Measurements from ENCODE around the gene TNIK. TPM values are rescaled to one million over a fixed set of nuclear protein-coding genes. Genes with fewer than 3 reads are reported as not detected.

The TNIK gene
- total and polyA plus RNA-seq, 2 experiments from 2014 or later: 14.6 to 34.3 TPM

DNA sequence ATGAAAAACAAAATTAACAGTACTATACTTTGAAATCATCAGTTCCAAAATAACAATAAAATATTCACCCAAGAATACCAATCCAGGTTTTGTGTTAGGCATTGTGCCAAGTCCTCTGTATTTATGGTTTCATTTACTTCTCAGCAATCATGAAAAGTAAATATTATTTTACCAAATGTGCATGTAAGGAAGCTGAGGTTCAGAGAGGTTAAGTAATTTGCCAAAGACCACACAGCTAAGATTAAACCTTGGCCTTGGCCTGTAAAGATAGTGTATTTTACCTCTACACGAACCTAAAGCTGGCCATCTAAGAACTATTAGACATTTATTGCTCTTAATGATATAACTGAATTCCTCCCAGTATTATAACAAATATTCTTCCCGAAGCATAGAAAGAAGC is 309.3 kb downstream of the TNIK start:
- Histone ChIP-seq H3K4me3 (no peak overlapping the region), H3K27ac (ENCODE audit: low read depth) (no peak overlapping the region), H3K36me3 (ENCODE audit: insufficient read depth) (no peaks in the 10 kb centered on the region), H3K4me2 (no peak overlapping the region), H3K27me3 (ENCODE audit: insufficient read depth) (no peaks in the 10 kb centered on the region), H3F3A (replicated peaks; ENCODE audit: low read depth) (no peaks in the 10 kb centered on the region), H3K9me2 (ENCODE audit: insufficient read depth) (no peaks in the 10 kb centered on the region), H2AFZ (no peak overlapping the region), H3K4me1 (ENCODE audit: insufficient read depth) (no peaks in the 10 kb centered on the region), H3K79me2 (replicated peaks; ENCODE audit: insufficient read depth) (no peaks in the 10 kb centered on the region), H4K20me1 (replicated peaks; ENCODE audit: insufficient read depth) (no peaks in the 10 kb centered on the region)
- H3K36me3 Mint-ChIP-seq (ENCODE audit: low read depth): peaks cover 21% of the 10 kb centered on the region
- H3K9me3 Mint-ChIP-seq: no peaks in the 10 kb centered on the region
- H3K4me1 Mint-ChIP-seq: no peaks in the 10 kb centered on the region
- no peak overlapping the region for H3K4me3 Mint-ChIP-seq
- ATAC-seq (no peak), DNase-seq (ENCODE audit: low spot score) (no peak)
- no peak overlapping the region for H3K27ac Mint-ChIP-seq
- no peaks in the 10 kb centered on the region for H3K27me3 Mint-ChIP-seq (ENCODE audit: insufficient read depth, low read depth, poor library complexity)
- TF ChIP-seq ZNF114 (CRISPR knock-in tag; IDR thresholded peaks at IDR 0.05) (no peak), ZNF331 (CRISPR knock-in tag; IDR thresholded peaks at IDR 0.05; ENCODE audit: low read depth) (no peak), STAT1 (IDR thresholded peaks at IDR 0.05; ENCODE audit: unreplicated experiment) (no peak), NANOG (IDR thresholded peaks at IDR 0.05; ENCODE audit: borderline replicate concordance) (no peak), REST (IDR thresholded peaks at IDR 0.05; ENCODE audit: unreplicated experiment) (no peak), EZH2 (IDR thresholded peaks at IDR 0.05; ENCODE audit: low read depth, unreplicated experiment) (no peak), POLR2AphosphoS5 (IDR thresholded peaks at IDR 0.05; ENCODE audit: low read depth) (no peak), CREB1 (CRISPR knock-in tag; IDR thresholded peaks at IDR 0.05; ENCODE audit: low read depth) (no peak), EZH2phosphoT487 (IDR thresholded peaks at IDR 0.05; ENCODE audit: unreplicated experiment) (no peak), JUNB (IDR thresholded peaks at IDR 0.05; ENCODE audit: unreplicated experiment) (no peak), ETS1 (IDR thresholded peaks at IDR 0.05) (no peak)
- TF ChIP-seq, protein P1, sequence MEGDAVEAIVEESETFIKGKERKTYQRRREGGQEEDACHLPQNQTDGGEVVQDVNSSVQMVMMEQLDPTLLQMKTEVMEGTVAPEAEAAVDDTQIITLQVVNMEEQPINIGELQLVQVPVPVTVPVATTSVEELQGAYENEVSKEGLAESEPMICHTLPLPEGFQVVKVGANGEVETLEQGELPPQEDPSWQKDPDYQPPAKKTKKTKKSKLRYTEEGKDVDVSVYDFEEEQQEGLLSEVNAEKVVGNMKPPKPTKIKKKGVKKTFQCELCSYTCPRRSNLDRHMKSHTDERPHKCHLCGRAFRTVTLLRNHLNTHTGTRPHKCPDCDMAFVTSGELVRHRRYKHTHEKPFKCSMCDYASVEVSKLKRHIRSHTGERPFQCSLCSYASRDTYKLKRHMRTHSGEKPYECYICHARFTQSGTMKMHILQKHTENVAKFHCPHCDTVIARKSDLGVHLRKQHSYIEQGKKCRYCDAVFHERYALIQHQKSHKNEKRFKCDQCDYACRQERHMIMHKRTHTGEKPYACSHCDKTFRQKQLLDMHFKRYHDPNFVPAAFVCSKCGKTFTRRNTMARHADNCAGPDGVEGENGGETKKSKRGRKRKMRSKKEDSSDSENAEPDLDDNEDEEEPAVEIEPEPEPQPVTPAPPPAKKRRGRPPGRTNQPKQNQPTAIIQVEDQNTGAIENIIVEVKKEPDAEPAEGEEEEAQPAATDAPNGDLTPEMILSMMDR (conservative IDR thresholded peaks at IDR 0.05; ENCODE audit: low read depth in 2 of 2): no peak
- TF ChIP-seq, protein P2, sequence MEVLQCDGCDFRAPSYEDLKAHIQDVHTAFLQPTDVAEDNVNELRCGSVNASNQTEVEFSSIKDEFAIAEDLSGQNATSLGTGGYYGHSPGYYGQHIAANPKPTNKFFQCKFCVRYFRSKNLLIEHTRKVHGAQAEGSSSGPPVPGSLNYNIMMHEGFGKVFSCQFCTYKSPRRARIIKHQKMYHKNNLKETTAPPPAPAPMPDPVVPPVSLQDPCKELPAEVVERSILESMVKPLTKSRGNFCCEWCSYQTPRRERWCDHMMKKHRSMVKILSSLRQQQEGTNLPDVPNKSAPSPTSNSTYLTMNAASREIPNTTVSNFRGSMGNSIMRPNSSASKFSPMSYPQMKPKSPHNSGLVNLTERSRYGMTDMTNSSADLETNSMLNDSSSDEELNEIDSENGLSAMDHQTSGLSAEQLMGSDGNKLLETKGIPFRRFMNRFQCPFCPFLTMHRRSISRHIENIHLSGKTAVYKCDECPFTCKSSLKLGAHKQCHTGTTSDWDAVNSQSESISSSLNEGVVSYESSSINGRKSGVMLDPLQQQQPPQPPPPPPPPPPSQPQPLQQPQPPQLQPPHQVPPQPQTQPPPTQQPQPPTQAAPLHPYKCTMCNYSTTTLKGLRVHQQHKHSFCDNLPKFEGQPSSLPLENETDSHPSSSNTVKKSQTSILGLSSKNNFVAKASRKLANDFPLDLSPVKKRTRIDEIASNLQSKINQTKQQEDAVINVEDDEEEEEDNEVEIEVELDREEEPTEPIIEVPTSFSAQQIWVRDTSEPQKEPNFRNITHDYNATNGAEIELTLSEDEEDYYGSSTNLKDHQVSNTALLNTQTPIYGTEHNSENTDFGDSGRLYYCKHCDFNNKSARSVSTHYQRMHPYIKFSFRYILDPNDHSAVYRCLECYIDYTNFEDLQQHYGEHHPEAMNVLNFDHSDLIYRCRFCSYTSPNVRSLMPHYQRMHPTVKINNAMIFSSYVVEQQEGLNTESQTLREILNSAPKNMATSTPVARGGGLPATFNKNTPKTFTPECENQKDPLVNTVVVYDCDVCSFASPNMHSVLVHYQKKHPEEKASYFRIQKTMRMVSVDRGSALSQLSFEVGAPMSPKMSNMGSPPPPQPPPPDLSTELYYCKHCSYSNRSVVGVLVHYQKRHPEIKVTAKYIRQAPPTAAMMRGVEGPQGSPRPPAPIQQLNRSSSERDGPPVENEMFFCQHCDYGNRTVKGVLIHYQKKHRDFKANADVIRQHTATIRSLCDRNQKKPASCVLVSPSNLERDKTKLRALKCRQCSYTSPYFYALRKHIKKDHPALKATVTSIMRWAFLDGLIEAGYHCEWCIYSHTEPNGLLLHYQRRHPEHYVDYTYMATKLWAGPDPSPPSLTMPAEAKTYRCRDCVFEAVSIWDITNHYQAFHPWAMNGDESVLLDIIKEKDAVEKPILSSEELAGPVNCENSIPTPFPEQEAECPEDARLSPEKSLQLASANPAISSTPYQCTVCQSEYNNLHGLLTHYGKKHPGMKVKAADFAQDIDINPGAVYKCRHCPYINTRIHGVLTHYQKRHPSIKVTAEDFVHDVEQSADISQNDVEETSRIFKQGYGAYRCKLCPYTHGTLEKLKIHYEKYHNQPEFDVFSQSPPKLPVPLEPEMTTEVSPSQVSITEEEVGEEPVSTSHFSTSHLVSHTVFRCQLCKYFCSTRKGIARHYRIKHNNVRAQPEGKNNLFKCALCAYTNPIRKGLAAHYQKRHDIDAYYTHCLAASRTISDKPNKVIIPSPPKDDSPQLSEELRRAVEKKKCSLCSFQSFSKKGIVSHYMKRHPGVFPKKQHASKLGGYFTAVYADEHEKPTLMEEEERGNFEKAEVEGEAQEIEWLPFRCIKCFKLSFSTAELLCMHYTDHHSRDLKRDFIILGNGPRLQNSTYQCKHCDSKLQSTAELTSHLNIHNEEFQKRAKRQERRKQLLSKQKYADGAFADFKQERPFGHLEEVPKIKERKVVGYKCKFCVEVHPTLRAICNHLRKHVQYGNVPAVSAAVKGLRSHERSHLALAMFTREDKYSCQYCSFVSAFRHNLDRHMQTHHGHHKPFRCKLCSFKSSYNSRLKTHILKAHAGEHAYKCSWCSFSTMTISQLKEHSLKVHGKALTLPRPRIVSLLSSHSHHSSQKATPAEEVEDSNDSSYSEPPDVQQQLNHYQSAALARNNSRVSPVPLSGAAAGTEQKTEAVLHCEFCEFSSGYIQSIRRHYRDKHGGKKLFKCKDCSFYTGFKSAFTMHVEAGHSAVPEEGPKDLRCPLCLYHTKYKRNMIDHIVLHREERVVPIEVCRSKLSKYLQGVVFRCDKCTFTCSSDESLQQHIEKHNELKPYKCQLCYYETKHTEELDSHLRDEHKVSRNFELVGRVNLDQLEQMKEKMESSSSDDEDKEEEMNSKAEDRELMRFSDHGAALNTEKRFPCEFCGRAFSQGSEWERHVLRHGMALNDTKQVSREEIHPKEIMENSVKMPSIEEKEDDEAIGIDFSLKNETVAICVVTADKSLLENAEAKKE (CRISPR knock-in tag; IDR thresholded peaks at IDR 0.05): no peak
